Naive thymus-derived CD4-positive, alpha-beta T cell (primary cell): Measurements from ENCODE around the gene CDK11A. TPM values are rescaled to one million over a fixed set of nuclear protein-coding genes. Genes with fewer than 3 reads are reported as not detected.
A peak's percentile ranks its signal among the peaks of the same experiment; 100 is the strongest.
"Not testable (repeated sequence)": the region's sequence is repeated elsewhere in the genome, so short reads cannot be mapped to it uniquely, and the experiment has no call there.

Experiments used
- ATAC-seq: fragments of 150-1000 bp; cut with Tn5 transposase; 2 replicates; pipeline ENCODE4 v1.10.0; 2021; ENCODE audit warnings: mild to moderate bottlenecking, moderate library complexity
- CTCF ChIA-PET: fragments of 350-600 bp; sonication (Branson Sonifier 250); formaldehyde crosslinking; loops from one replicate; lab custom pipeline; 2021; ENCODE audit warnings: antibody characterized with exemption; lab: Charles Lee
- POLR2A ChIA-PET: fragments of 350-600 bp; sonication (Branson Sonifier 250); formaldehyde crosslinking; loops from one replicate; lab custom pipeline; 2021; ENCODE audit warnings: antibody characterized with exemption, inconsistent platforms; lab: Charles Lee
- DNase-seq, 9 donors: peaks; one replicate each; pipeline versions ENCODE4 v3.0.0 to v3.0.0-alpha.2; 2020 to 2022; ENCODE audit warnings: mixed read lengths in 1 of 9
- H3K27ac ChIP-seq: one replicate; pipeline ENCODE4 v1.7.0; 2013; ENCODE audit warnings: mild to moderate bottlenecking, low read depth, low read length, moderate library complexity
- H3K27me3 ChIP-seq, 2 donors: one replicate each; pipeline ENCODE4 v1.7.0; 2013; ENCODE audit warnings: low read length in 2 of 2, mild to moderate bottlenecking in 2 of 2, moderate library complexity in 2 of 2; ENCODE audit not compliant: control insufficient read depth in 2 of 2, insufficient read depth in 2 of 2
- H3K36me3 ChIP-seq, 3 experiments: 1 replicate in 2 of 3; 2 replicates in 1 of 3; pipeline ENCODE4 v1.7.0; 2013; ENCODE audit warnings: low read length in 3 of 3, mild to moderate bottlenecking in 3 of 3, moderate library complexity in 1 of 3; ENCODE audit not compliant: insufficient read depth in 3 of 3, control insufficient read depth in 2 of 3
- H3K4me1 ChIP-seq, 2 donors: one replicate each; pipeline ENCODE4 v1.7.0; 2013; ENCODE audit warnings: low read length in 2 of 2, mild to moderate bottlenecking in 2 of 2, moderate library complexity in 1 of 2; ENCODE audit not compliant: control insufficient read depth in 2 of 2, insufficient read depth in 2 of 2
- H3K4me3 ChIP-seq: 2 replicates; pipeline ENCODE4 v1.7.0; 2013; ENCODE audit warnings: mild to moderate bottlenecking, low read length
- H3K9me3 ChIP-seq, 3 experiments: 1 replicate in 2 of 3; 2 replicates in 1 of 3; pipeline ENCODE4 v1.7.0; 2013; ENCODE audit warnings: low read length in 3 of 3; ENCODE audit not compliant: control insufficient read depth in 2 of 3
- H3K27ac Mint-ChIP-seq, 9 donors: one replicate each; pipeline ENCODE4 v1.8.0; 2020 to 2022; ENCODE audit warnings: mixed read lengths in 9 of 9, mild to moderate bottlenecking in 8 of 9, moderate library complexity in 5 of 9, inconsistent platforms in 2 of 9
- H3K27me3 Mint-ChIP-seq, 5 donors: one replicate each; pipeline ENCODE4 v1.8.0; 2021 to 2022; ENCODE audit warnings: mixed read lengths in 5 of 5, mild to moderate bottlenecking in 1 of 5
- H3K36me3 Mint-ChIP-seq, 5 donors: one replicate each; pipeline ENCODE4 v1.8.0; 2020 to 2022; ENCODE audit warnings: mixed read lengths in 5 of 5, mild to moderate bottlenecking in 3 of 5, inconsistent platforms in 1 of 5
- H3K4me1 Mint-ChIP-seq, 7 donors: one replicate each; pipeline ENCODE4 v1.8.0; 2020 to 2022; ENCODE audit warnings: mixed read lengths in 7 of 7, mild to moderate bottlenecking in 3 of 7, inconsistent platforms in 1 of 7
- H3K4me3 Mint-ChIP-seq, 10 donors: one replicate each; pipeline ENCODE4 v1.8.0; 2020 to 2022; ENCODE audit warnings: mild to moderate bottlenecking in 10 of 10, mixed read lengths in 10 of 10, moderate library complexity in 6 of 10, inconsistent platforms in 2 of 10
- H3K9me3 Mint-ChIP-seq, 11 donors: one replicate each; pipeline ENCODE4 v1.8.0; 2020 to 2022; ENCODE audit warnings: mixed read lengths in 11 of 11, mild to moderate bottlenecking in 4 of 11, inconsistent platforms in 1 of 11, moderate library complexity in 1 of 11
- intact Hi-C, 2 donors: fragments of 100-400 bp; cut with micrococcal nuclease; formaldehyde crosslinking; loops; one replicate each; pipeline ENCODE4 v1.15.1; 2023
- polyA plus RNA-seq, 2 donors: library from polyadenylated mRNA; unstranded; fragments of 300-500 nt; fragmentation: Illumina TruSeq; gene quantifications; one replicate each; pipeline ENCODE4 v1.2.3, GENCODE V29; 2021
- total RNA-seq, 6 experiments: library from RNA in 5 of 6; stranded (reverse) in 5 of 6; gene quantifications; 1 replicate in 5 of 6; 2 replicates in 1 of 6; pipeline ENCODE4 v1.2.3 and lab custom pipeline; 2021 to 2026

CDK11A gene
- total and polyA plus RNA-seq, 7 experiments from 2014 or later, result 9.8 to 218 (median 139) TPM

DNA sequence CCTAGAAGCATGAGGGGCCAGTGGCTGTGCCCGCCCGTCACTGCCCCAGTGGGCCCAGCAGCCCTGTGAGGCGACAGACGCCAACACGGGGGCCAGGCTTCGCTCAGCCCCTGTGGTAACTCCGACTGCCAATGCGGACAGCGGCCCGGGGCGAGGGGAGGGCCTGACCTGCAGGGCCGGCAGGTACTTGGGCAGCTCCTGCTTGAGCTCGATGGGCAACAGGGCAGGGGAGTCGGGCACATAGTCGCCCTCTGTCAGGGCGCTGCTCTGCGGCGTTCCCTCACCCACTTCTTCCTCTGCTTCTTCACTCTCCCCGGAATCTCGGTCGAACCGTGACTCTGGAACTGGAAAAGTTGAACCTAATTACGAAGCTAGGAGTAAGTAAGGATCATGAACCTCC is 16.9 kb downstream of the CDK11A start:
- not testable (repeated sequence) for ATAC-seq

DNA sequence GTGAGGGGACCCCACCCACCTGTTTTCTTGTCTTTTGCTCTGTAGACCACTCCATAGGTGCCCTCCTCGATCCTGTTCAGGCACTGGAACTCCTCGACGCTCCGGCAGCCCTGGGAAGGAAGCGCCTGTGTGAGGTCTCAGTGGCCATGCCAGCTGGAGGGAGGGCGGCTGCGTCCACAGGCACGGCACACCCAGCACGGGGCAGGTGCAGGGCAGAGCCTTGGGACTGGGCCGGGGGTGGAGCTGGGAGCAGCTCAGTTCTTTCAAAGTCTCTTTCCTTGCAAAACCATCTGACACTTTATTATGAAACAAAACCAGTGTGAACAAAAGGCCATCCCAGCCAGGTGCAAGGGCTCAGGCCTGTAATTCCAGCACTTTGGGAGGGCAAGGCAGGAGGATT is 18.5 kb downstream of the CDK11A start:
- H3K27ac ChIP-seq, ATAC-seq, H3K4me3 Mint-ChIP-seq, H3K4me3 ChIP-seq, H3K27me3 Mint-ChIP-seq, H3K27ac Mint-ChIP-seq, H3K27me3 ChIP-seq, H3K4me1 Mint-ChIP-seq, DNase-seq, H3K9me3 Mint-ChIP-seq, H3K36me3 Mint-ChIP-seq, intact Hi-C loops, POLR2A ChIA-PET, H3K9me3 ChIP-seq, H3K4me1 ChIP-seq: not testable (repeated sequence)
- peaks cover 0 to 23% (median 0%) of the 10 kb centered on the region in 3 experiments for H3K36me3 ChIP-seq
- CTCF ChIA-PET, result interaction anchor here (0.7 kb wide), 1 partner anchor 487 kb away, joined by 6 read pairs; no protein-coding TSS in a partner anchor

More for the DNA sequence above, 16.9 kb downstream of the CDK11A start:
- H3K9me3 ChIP-seq, CTCF ChIA-PET, H3K4me1 Mint-ChIP-seq, intact Hi-C loops, H3K9me3 Mint-ChIP-seq, H3K27ac Mint-ChIP-seq, POLR2A ChIA-PET, H3K4me1 ChIP-seq, H3K27me3 ChIP-seq, H3K4me3 Mint-ChIP-seq, H3K27ac ChIP-seq, DNase-seq, H3K4me3 ChIP-seq, H3K36me3 Mint-ChIP-seq, H3K27me3 Mint-ChIP-seq: not testable (repeated sequence)
- H3K36me3 ChIP-seq, result peaks cover 0 to 23% (median 0%) of the 10 kb centered on the region in 3 experiments

DNA sequence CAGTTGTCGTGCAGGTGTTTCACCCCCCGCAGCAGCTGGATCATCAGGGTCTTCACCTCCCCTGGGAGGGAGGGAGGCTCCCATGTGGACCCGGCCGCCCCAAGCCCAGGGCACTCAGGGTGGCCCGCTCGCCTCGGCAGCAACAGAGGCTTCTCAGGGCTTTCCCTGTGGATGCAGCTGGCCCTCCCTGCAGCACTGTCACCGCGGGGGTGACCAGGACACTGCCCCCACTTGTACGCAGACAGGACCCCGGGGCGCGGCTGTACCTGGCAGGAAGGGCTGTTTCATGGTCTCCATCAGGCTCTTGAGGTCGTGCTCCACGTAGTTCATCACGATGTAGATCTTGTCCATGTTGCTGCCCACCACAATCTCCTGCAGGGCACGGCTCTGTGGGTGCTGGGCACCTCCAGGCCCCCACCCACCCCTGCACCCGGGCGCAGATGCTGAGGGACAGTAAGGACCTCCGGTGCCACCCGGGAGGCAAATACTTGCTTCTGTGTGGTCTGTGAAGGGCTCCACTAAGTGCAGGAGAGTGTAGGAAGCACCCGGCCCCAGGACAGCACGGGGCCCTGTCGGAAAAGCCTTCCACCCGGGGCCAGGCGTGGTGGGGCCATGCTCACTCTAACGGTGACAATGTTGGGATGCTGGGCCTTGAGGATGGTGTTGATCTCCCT is 19.7 kb downstream of the CDK11A start:
- H3K4me3 ChIP-seq, POLR2A ChIA-PET, H3K27me3 Mint-ChIP-seq, intact Hi-C loops, H3K4me1 Mint-ChIP-seq, DNase-seq, ATAC-seq, CTCF ChIA-PET, H3K4me3 Mint-ChIP-seq, H3K9me3 Mint-ChIP-seq, H3K9me3 ChIP-seq, H3K27ac ChIP-seq, H3K36me3 Mint-ChIP-seq, H3K27me3 ChIP-seq, H3K4me1 ChIP-seq, H3K27ac Mint-ChIP-seq: not testable (repeated sequence)
- H3K36me3 ChIP-seq, result peaks cover 0 to 23% (median 0%) of the 10 kb centered on the region in 3 experiments

DNA sequence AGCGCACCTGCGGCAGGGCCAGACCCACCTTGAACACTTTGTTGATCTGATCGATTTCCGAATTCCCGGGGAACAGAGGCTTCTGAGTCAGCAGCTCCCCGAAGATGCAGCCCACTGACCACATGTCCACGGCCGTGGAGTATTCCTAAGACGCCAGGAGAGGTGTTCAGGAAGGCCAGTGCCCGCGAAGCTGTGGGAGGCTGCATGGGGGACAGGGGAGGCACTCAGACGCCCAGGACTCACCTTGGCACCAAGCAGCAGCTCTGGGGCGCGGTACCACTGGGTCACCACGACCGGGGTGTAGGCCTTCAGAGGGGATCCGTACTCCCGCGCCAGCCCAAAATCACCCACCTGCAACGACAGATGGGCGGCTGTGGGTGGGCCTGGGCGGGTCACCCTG is 20.4 kb downstream of the CDK11A start:
- Histone ChIP-seq H3K4me3 (no peak overlapping the region), H3K27ac (no peak overlapping the region), H3K36me3 (peaks cover 0 to 23% (median 0%) of the 10 kb centered on the region in 3 experiments), H3K4me1 (no peaks in the 10 kb centered on the region), H3K27me3 (no peaks in the 10 kb centered on the region), H3K9me3 (no peaks in the 10 kb centered on the region)
- intact Hi-C loops, result no loop called here
- Mint-ChIP-seq H3K9me3 (no peaks in the 10 kb centered on the region), H3K36me3 (peaks cover 0 to 7% (median 0%) of the 10 kb centered on the region in 5 donors), H3K4me1 (no peaks in the 10 kb centered on the region), H3K27ac (no peak overlapping the region), H3K27me3 (no peaks in the 10 kb centered on the region), H3K4me3 (no peak overlapping the region)
- DNase-seq (no peak), ATAC-seq (no peak)
- ChIA-PET CTCF (no interaction called here), POLR2A (no interaction called here)

DNA sequence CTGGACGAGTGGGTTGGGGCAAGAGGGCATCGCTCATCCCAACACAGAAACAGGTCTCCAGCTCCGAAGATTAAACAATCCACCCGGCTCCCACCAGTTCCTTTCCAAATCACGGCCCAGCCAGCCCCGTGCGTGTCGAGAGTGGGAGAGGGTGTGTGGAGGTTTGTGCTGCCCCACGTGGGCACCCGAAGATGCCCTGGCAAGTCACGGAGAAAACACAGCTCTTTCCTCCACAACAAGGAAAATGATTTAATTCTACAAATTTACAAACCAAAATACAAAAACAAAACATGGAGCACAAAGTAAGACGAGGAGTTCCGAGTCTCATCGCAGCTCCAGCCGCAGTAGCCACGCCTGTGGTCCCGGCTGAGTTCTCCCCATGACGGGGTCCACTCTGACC is 21.7 kb downstream of the CDK11A start:
- H3K27ac Mint-ChIP-seq, H3K27me3 Mint-ChIP-seq, H3K36me3 Mint-ChIP-seq, H3K4me3 ChIP-seq, H3K27me3 ChIP-seq, DNase-seq, H3K27ac ChIP-seq, ATAC-seq, H3K4me3 Mint-ChIP-seq, H3K4me1 ChIP-seq, H3K9me3 ChIP-seq, CTCF ChIA-PET, POLR2A ChIA-PET, H3K4me1 Mint-ChIP-seq, H3K9me3 Mint-ChIP-seq, intact Hi-C loops: not testable (repeated sequence)
- H3K36me3 ChIP-seq, result peaks cover 0 to 23% (median 0%) of the 10 kb centered on the region in 3 experiments

DNA sequence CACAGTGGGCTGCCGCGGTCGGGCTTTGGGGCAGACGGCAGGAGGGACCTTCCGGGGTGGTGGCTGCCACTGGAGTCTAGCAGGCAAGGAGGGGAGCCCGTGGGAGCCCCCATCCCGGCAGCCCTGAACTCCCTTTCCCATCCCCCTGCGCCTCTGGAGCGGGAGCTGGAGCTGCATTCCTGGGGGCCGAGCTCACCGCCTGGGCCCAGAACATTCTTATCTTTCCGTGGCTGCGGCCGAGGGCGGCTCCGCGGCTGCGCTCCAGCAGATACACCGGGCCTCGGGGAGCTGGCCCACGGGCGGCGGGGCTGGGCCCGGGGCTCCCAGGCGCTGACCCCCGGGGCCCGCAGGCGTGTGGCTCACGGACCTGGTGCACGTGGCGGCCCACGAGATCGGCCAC is 23.6 kb downstream of the CDK11A start:
- H3K4me3 Mint-ChIP-seq, CTCF ChIA-PET, POLR2A ChIA-PET, H3K9me3 Mint-ChIP-seq, H3K36me3 Mint-ChIP-seq, DNase-seq, H3K27ac ChIP-seq, H3K9me3 ChIP-seq, H3K27ac Mint-ChIP-seq, H3K27me3 Mint-ChIP-seq, H3K4me3 ChIP-seq, intact Hi-C loops, H3K4me1 Mint-ChIP-seq, ATAC-seq, H3K27me3 ChIP-seq, H3K4me1 ChIP-seq: not testable (repeated sequence)
- peaks cover 0 to 16% (median 0%) of the 10 kb centered on the region in 3 experiments for H3K36me3 ChIP-seq

DNA sequence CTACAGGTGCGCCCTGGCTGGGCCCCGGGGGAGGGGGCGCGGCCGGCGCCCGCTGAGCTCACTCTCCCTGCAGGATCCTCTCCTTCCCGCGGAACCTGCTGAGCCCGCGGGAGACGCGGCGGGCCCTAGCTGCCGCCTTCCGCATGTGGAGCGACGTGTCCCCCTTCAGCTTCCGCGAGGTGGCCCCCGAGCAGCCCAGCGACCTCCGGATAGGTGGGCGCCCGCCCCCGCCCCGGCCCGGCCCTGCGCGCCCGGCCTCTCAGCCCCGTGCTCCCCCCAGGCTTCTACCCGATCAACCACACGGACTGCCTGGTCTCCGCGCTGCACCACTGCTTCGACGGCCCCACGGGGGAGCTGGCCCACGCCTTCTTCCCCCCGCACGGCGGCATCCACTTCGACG is 24.1 kb downstream of the CDK11A start:
- H3K4me3 ChIP-seq, H3K27me3 ChIP-seq, DNase-seq, CTCF ChIA-PET, H3K4me1 Mint-ChIP-seq, H3K27me3 Mint-ChIP-seq, H3K27ac Mint-ChIP-seq, H3K4me3 Mint-ChIP-seq, H3K4me1 ChIP-seq, intact Hi-C loops, POLR2A ChIA-PET, H3K36me3 Mint-ChIP-seq, H3K9me3 Mint-ChIP-seq, H3K27ac ChIP-seq, H3K9me3 ChIP-seq: not testable (repeated sequence)
- peaks cover 0 to 16% (median 0%) of the 10 kb centered on the region in 3 experiments for H3K36me3 ChIP-seq
- ATAC-seq, result peak; percentile 24
